KOPT-K1 (cell line): ENCODE measurements around the gene SLC6A11.

Experiments
- H3K27ac ChIP-seq: fragments of 200-600 bp; sonication (generic); 2 replicates; pipeline ENCODE4 v1.5.1; 2016; ENCODE audit warnings: antibody characterized with exemption, mild to moderate bottlenecking, low read depth, low read length; ENCODE audit not compliant: poor library complexity, severe bottlenecking
- H3K36me3 ChIP-seq: fragments of 200-600 bp; sonication (generic); 2 replicates; pipeline ENCODE4 v1.5.1; 2017; ENCODE audit warnings: antibody characterized with exemption, mild to moderate bottlenecking, low read length, moderate library complexity; ENCODE audit not compliant: insufficient read depth
- H3K9me3 ChIP-seq: fragments of 200-600 bp; sonication (generic); 2 replicates; pipeline ENCODE4 v1.5.1; 2017; ENCODE audit warnings: antibody characterized with exemption, low read length, mild to moderate bottlenecking; ENCODE audit not compliant: insufficient read depth, poor library complexity, severe bottlenecking

SLC6A11 gene

GRCh38 chr3:10917176-10917575 is 101.1 kb downstream of the SLC6A11 start:
- Histone ChIP-seq H3K9me3 (no peaks in the 10 kb centered on the region), H3K36me3 (no peaks in the 10 kb centered on the region), H3K27ac (no peak overlapping the region)

- Histone ChIP-seq H3K27ac (no peak overlapping the region), H3K9me3 (no peaks in the 10 kb centered on the region), H3K36me3 (no peaks in the 10 kb centered on the region)
Observed at GRCh38 chr3:10918011-10918410, 102.0 kb downstream of the SLC6A11 start.

GRCh38 chr3:10919636-10920035 is 103.6 kb downstream of the SLC6A11 start:
- Histone ChIP-seq H3K9me3 (no peaks in the 10 kb centered on the region), H3K27ac (no peak overlapping the region), H3K36me3 (no peaks in the 10 kb centered on the region)

GRCh38 chr3:10925436-10926255 is 109.6 kb downstream of the SLC6A11 start:
- Histone ChIP-seq H3K9me3 (no peaks in the 10 kb centered on the region), H3K27ac (no peak overlapping the region), H3K36me3 (no peaks in the 10 kb centered on the region)

GRCh38 chr3:10926256-10926810 is 110.3 kb downstream of the SLC6A11 start:
- H3K36me3 ChIP-seq: no peaks in the 10 kb centered on the region
- H3K27ac ChIP-seq: no peak overlapping the region
- H3K9me3 ChIP-seq: no peaks in the 10 kb centered on the region

- Histone ChIP-seq H3K9me3 (no peaks in the 10 kb centered on the region), H3K36me3 (no peaks in the 10 kb centered on the region), H3K27ac (no peak overlapping the region)
Observed at GRCh38 chr3:10926811-10927521, 110.9 kb downstream of the SLC6A11 start.

- no peak overlapping the region for H3K27ac ChIP-seq
- H3K36me3 ChIP-seq: no peaks in the 10 kb centered on the region
- no peaks in the 10 kb centered on the region for H3K9me3 ChIP-seq
Observed at GRCh38 chr3:10927551-10927950, 111.5 kb downstream of the SLC6A11 start.

- no peaks in the 10 kb centered on the region for H3K9me3 ChIP-seq
- H3K27ac ChIP-seq: no peak overlapping the region
- H3K36me3 ChIP-seq: no peaks in the 10 kb centered on the region
Observed at GRCh38 chr3:10928407-10928960, 112.5 kb downstream of the SLC6A11 start.

GRCh38 chr3:10928961-10929471 is 113.0 kb downstream of the SLC6A11 start:
- Histone ChIP-seq H3K27ac (no peak overlapping the region), H3K36me3 (no peaks in the 10 kb centered on the region), H3K9me3 (no peaks in the 10 kb centered on the region)

GRCh38 chr3:10929978-10930665 is 114.1 kb downstream of the SLC6A11 start:
- Histone ChIP-seq H3K9me3 (no peaks in the 10 kb centered on the region), H3K36me3 (no peaks in the 10 kb centered on the region)

GRCh38 chr3:10930666-10931040 is 114.6 kb downstream of the SLC6A11 start:
- no peaks in the 10 kb centered on the region for H3K36me3 ChIP-seq
- H3K9me3 ChIP-seq: no peaks in the 10 kb centered on the region
- H3K27ac ChIP-seq: no peak overlapping the region

More at GRCh38 chr3:10929978-10930665, 114.1 kb downstream of the SLC6A11 start:
- H3K27ac ChIP-seq: no peak overlapping the region

GRCh38 chr3:10932596-10932995 is 116.6 kb downstream of the SLC6A11 start:
- Histone ChIP-seq H3K36me3 (no peaks in the 10 kb centered on the region), H3K27ac (no peak overlapping the region), H3K9me3 (no peaks in the 10 kb centered on the region)

GRCh38 chr3:10933021-10933420 is 117.0 kb downstream of the SLC6A11 start:
- no peaks in the 10 kb centered on the region for H3K9me3 ChIP-seq
- H3K27ac ChIP-seq: no peak overlapping the region
- no peaks in the 10 kb centered on the region for H3K36me3 ChIP-seq

- H3K9me3 ChIP-seq: no peaks in the 10 kb centered on the region
- H3K36me3 ChIP-seq: no peaks in the 10 kb centered on the region
- no peak overlapping the region for H3K27ac ChIP-seq
Observed at GRCh38 chr3:10933470-10933804, 117.4 kb downstream of the SLC6A11 start.
